HG03108 (cell line): ENCODE data around the gene B3GALT5.
"Not testable (repeated sequence)": the region's sequence is repeated elsewhere in the genome, so short reads cannot be mapped to it uniquely, and the experiment has no call there.

ENCODE experiments used
- ATAC-seq: cut with Tn5 transposase; IDR thresholded peaks from one replicate; pipeline ENCODE4 v1.9.1; 2021; ENCODE audit warnings: moderate library complexity; ENCODE audit not compliant: unreplicated experiment

Gene B3GALT5

GRCh38 chr21:39612233-39613040 is at the start of gene B3GALT5:
B3GALT5 (plus strand) TSS chr21:39612940; CDS start chr21:39660560, 47,620 bp downstream.
- no peak for ATAC-seq

- ATAC-seq, result no peak
These were observed 48.5 kb upstream of the B3GALT5 start for GRCh38 chr21:39564200-39564599.

GRCh38 chr21:39567180-39567972 is 45.4 kb upstream of the B3GALT5 start:
- ATAC-seq, result no peak

GRCh38 chr21:39568361-39568760 is 44.4 kb upstream of the B3GALT5 start:
- no peak for ATAC-seq

- no peak for ATAC-seq
These were observed 37.0 kb upstream of the B3GALT5 start for GRCh38 chr21:39575775-39576174.

DNA sequence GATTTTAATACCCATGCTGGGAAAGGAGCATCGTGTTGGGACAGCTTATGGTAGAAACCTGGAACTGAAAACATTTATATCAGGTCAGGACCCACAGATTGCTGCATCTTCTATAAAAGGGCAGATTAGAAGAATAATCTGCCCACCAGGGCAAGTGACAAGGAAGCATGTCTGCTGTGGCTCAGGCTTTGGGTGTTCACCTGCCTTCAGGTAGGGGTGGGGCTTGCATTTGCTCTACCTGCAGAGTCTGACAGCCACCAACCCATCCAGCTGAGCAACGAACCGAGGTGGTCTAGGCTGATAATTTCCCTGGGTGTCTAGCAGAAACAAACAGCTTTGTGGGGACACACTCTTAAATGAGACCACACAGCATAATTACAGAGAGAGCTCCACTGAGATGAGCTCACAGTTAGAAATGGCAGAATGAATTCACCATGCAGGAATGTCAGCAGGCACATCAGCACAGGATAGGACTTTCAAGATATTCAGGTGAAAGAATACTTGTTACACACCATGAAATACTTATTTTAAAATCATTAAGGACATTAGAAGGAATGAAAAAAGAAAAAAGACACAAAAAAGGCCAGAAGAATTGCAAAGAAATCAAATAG is 36.1 kb upstream of the B3GALT5 start:
- ATAC-seq, result no peak

GRCh38 chr21:39579734-39580332 is 32.9 kb upstream of the B3GALT5 start:
- ATAC-seq, result no peak

GRCh38 chr21:39580744-39581143 is 32.0 kb upstream of the B3GALT5 start:
- no peak for ATAC-seq

- ATAC-seq, result no peak
These were observed 31.3 kb upstream of the B3GALT5 start for GRCh38 chr21:39581414-39581813.

DNA sequence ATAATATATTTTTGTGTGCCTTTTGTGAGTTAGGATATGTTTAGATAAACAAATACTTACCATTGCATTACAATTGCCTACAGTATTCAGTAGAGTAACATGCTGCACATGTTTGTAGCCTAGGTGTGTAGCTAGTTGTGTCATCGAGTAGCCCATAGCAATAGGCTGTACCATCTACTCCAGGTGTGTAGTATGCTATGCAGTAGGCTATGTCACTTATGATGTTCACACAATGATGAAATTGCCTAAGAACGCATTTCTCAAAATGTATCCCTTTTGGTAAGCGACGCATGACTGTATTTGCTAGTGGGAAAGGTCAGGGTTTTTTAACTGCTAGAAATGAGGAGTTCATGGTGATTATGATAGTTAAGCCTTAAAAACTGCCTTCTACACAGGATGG is 30.0 kb upstream of the B3GALT5 start:
- no peak for ATAC-seq

GRCh38 chr21:39583586-39583985 is 29.2 kb upstream of the B3GALT5 start:
- ATAC-seq, result not testable (repeated sequence)

GRCh38 chr21:39587376-39587775 is 25.4 kb upstream of the B3GALT5 start:
- no peak for ATAC-seq

- no peak for ATAC-seq
These were observed 23.9 kb upstream of the B3GALT5 start for GRCh38 chr21:39588884-39589283.

GRCh38 chr21:39593522-39593921 is 19.2 kb upstream of the B3GALT5 start:
- no peak for ATAC-seq

DNA sequence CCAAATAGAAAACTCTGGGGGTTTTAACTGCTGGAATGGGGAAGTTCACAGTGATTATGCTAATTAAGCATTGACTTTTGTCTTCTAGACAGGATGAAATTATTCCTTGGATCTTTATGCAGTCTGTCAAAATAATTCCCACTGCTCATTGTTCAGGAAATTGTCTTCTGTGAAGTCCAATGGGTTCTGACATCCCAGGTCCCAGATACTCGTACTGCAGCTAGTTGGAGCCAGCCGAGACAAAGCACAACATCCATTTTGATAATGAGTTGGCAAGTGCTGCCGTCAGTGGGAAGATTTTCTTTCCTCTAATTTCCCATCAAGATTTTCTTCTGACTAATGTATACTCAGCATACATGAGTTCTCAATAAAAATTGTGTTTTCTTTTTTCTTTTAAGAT is 17.3 kb upstream of the B3GALT5 start:
- ATAC-seq, result no peak

DNA sequence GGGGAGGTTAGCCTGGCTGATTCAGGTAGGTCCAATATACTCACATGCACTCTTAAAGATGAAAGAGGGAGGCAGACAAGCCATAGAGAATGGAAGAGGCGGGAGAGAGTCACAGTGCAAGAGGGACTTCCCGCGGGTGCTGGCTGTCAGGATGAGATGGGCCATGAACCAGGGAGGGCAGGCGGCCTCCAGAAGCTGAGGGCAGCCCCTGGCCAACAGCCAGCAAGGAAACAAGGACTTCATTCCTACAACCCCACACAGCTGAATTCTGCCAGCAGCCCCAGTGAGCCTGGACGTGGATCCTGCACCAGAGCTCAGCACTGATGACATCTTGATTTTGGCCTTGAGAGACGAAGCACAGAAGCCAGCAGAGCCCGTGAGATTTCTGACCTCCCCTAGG is 15.1 kb upstream of the B3GALT5 start:
- no peak for ATAC-seq

DNA sequence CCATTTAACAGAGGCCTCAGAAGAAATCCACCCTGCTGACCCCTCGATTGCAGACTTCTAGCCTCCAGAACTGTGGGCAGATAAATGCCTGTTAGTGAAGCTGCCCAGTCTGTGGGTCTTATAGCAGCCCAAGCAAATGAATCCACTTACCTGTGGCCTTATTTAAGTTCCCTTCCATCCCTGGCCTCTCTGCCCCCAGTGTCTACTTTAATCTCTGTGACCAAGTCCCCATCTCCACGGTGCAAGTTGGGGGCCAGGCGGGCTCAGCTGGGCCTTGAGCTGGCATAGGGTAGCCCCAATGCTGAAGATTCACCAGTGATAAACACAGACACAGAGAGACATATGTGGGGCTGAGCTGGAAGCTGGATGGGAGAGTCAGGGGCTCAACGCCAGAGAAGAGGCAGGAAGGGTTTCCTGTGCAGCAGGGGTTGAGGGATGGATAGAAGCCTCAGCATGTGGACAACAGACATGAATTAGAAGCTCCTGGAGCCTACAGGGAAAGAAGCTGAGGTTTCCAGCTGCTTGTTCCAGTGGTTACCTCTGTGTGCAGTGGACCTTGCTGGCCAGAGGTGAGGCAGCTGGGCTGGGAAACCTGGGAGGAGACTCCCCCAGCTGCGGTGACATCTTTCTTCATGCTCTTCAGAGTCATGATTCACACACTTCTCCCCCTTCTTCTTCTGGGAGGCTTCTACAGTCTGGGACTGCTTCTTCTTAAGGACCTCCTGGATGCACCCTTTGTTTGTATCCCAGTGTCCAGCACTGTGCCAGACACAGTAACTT is 13.4 kb upstream of the B3GALT5 start:
- no peak for ATAC-seq

DNA sequence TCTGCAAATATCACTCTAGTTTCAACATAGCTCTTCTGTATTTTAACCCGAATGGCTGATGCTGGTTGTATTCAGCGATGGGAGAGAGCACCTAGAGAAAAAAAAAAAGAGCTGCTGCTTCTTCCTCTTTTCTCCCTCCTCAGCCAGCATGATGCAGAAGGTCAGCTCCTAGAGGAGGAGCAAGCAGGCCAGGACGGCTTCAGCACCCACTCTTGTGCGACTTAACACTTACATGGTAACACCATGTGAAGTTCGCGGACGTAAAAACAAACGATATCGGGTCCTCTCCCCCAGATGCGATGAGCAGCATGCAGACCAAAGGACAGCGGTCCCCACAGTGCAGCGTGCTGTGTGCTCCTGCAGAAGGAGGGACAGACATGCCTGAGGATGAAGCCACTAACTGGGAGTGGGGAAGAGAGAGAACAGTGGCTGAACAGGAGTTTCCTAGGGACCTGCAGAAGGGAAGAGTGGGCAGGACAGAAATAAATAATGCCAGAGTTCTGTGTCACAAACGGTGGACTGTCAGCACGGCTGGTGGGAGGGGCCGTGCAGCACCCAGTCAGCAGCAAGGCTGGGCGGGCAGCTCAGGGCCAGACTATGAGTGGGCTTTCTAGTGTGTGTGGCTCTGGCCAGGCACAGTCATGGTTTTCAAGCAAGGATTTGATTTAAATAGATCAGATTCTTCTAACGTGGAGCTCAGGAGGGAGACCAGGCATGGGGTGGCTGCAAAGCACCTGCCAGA is 11.4 kb upstream of the B3GALT5 start:
- no peak for ATAC-seq

DNA sequence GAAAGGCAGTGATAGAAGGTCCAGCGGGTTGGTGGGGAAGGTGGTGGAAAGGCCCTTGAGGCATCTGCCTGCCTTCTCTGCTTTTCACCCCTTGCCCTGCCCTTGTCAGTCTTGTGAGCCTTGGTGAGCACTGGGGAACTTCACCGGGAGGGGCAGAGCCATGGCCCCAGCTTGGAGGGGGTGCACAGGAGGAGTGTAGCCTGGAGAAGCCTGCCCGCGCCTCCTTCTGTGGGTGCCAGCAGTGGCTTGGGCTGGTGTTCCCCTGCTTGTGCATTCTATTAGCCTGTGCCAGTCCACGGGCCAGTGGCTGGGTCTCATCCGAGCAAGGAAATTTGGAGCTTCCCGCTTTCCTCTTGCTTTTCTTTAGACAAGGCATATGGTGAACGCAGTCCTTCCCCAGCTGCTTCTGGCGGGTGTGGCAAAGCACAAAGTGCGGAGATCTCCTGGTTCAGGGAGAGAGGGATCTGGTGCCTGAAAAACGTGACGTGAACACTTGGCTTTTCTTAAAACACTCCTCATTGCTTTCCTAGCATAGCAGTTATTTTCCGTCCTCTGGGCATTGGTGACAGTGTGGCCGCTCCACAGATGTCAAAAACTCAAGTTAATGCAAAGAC is 10.6 kb upstream of the B3GALT5 start:
- ATAC-seq, result no peak
